GM19025 (cell line): ENCODE measurements around the gene ELOVL2.
"Not testable (repeated sequence)": the region's sequence is repeated elsewhere in the genome, so short reads cannot be mapped to it uniquely, and the experiment has no call there.

Experiments
- ATAC-seq: cut with Tn5 transposase; IDR thresholded peaks from one replicate; pipeline ENCODE4 v1.9.1; 2021; ENCODE audit warnings: mild to moderate bottlenecking, low read depth, moderate library complexity; ENCODE audit not compliant: unreplicated experiment

Gene ELOVL2

DNA sequence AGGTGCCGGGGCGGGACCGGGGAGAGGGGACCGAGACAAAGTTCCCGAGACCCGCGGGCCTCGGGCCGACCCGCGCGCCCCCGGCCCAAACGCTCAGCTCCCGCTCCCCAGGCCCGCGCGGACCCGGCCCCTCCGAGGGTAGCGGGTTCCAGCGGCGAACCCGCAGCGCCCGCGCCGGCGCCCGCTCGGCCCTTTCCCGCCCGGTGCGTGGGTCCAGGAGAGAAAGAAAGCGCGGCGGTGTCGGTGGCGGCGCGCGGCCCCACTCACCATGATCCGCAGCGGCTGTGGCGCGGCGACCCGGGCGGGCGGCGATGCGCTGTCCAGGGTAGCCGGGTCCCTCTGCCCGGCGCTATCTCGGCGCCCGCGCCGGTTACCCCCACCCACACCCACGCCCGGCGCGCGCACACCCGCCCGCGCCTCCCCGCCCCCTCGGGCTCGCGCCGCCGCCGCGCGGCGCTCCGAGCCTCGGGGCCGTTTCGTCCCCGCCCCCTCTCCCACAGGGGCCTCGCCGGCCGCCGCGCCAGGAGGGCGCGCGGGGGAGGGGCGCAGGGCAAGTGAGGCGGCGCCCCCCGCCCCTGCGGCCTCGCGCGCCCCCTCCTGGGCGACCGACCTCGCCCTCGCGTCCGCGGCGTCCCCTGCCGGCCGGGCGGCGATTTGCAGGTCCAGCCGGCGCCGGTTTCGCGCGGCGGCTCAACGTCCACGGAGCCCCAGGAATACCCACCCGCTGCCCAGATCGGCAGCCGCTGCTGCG lies at the start of gene ELOVL2:
TSS of gene ELOVL2 (minus strand) at position 345 of the 751 bp plus-strand sequence. CDS start at position 270, 75 bp downstream.
- peak; percentile 47 for ATAC-seq

- ATAC-seq = peak; percentile 20
Measured at GRCh38 chr6:11093376-11093625, 49.2 kb upstream of the ELOVL2 start.

- ATAC-seq = peak; percentile 13
Measured at GRCh38 chr6:11092668-11093375, 48.7 kb upstream of the ELOVL2 start.

- not testable (repeated sequence) for ATAC-seq
Measured at GRCh38 chr6:11091141-11091540, 47.0 kb upstream of the ELOVL2 start.

GRCh38 chr6:11089695-11090094 lies 45.6 kb upstream of the ELOVL2 start:
- no peak for ATAC-seq

DNA sequence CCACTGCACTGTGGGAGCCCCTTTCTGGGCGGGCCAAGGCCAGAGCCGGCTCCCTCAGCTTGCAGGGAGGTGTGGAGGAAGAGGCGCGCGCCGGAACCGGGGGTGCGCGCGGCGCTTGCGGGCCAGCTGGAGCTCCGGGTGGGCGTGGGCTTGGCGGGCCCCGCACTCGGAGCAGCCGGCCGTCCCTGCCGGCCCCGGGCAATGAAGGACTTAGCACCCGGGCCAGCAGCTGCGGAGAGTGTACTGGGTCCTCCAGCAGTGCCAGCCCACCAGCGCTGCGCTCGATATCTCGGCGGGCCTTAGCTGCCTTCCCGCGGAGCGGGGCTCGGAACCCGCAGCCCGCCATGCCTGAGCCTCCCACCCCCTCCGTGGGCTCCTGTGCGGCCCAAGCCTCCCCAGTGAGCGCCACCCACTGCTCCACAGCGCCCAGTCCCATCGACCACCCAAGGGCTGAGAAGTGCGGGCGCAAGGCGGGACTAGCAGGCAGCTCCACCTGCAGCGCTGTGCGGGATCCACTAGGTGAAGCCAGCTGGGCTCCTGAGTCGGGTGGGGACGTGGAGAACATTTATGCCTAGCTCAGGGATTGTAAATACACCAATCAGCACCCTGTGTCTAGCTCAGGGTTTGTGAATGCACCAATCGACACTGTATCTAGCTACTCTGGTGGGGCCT lies 43.2 kb upstream of the ELOVL2 start:
- ATAC-seq = not testable (repeated sequence)

DNA sequence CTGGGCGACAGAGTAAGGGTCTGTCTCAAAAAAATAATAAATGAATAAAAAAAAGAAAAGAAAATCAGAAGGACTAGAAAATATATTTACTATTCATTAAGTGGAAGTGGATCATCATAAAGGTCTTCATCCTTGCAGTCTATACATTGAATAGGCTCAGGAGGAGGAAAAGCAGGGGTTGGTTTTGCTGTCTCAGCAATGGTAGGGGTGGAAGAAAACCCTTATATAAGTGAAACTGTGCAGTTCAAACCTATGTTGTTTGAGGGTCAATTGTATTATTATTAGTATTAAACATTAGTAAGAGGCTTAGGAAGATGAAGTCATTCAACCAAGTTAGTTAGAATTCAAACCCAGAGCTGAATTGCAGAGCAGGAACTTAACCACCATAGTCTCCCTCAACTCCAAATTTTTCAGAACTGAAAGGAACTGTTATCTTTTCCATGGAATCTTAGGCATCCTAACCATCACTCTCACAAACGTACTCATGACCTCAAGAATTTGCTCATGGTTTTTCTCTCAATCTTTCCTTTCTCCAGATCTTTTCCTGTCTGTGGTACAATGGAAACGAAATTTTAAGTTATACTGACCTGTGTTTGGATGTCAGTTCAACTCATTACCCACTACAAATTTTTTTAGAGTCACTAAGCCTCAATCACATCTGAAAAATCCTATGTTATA lies 41.8 kb upstream of the ELOVL2 start:
- no peak for ATAC-seq

GRCh38 chr6:11083956-11084355 lies 39.9 kb upstream of the ELOVL2 start:
- no peak for ATAC-seq

DNA sequence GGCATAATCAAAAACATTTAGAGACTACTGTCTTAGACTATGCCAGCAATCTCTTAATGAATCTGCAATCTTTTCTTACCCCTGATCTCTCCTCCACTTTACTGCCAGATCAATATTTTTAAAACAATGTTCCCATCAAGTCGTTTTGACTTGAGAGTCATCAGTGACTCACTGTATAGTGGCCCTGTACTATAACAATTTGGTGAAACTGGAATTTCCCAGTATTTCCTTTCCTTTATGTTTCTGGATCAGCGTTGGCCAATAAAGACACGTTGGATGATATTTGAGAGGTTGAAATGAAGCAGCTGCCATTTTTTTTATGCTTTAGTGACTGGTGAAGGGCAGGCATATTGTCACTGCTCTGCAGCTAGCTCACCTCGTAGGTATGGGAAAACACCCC lies 39.4 kb upstream of the ELOVL2 start:
- ATAC-seq = no peak

DNA sequence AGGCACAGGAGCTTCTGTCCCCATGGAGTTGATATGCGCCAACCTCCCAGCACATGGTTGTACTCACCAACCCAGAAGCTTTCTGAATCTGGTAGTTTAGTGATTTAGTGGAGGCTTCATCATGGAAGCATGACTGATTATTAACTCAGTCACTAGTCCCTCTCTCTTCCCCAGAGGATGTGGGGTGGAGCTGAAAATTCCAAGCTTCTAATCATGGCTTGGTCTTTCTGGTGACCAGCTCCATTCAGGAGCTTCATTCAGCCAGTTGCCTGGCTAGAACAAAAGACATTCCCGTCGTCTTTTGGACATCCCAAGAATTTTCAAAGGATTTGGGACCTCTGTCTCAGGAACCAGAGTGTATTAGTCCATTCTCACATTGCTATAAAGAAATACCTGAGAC lies 36.2 kb upstream of the ELOVL2 start:
- ATAC-seq = no peak

- no peak for ATAC-seq
Measured at GRCh38 chr6:11078266-11078665, 34.2 kb upstream of the ELOVL2 start.

DNA sequence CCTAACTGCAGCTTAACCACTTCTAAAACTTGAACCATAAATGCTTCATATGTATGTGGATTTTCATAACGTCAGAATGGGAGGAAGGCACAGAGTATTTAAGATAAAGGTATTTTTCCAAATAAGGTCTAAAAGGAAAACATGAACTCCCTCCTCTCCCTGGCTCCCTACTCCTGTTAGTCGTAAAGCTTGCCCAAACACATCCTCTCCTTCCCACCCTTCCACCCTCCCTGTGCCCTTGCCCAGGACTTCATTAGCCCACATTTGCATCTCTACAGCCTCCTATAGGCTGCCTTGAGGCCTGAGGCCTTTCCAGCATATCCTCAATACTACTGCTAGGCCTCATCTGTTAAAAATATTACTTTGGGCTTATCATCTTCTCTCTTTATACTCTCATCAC lies 32.4 kb upstream of the ELOVL2 start:
- no peak for ATAC-seq

DNA sequence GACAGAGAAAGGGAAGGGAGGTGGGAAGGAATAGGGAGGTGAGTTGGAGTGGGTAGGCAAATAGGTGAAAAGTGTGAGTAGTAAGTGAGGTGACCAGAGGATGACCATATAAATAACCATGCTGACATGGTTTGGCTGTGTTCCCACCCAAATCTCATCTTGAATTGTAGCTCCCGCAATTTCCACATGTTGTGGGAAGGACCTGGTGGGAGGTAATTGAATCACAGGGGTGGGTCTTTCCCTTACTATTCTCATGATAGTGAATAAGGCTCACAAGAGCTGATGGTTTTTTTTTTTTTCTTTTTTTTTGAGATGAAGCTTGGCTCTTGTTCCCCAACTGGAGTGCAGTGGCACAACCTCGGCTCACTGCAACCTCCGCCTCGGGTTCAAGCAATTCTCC lies 28.0 kb upstream of the ELOVL2 start:
- ATAC-seq = no peak

GRCh38 chr6:11069760-11070159 lies 25.7 kb upstream of the ELOVL2 start:
- no peak for ATAC-seq

GRCh38 chr6:11067348-11067747 lies 23.2 kb upstream of the ELOVL2 start:
- no peak for ATAC-seq

GRCh38 chr6:11066505-11067347 lies 22.6 kb upstream of the ELOVL2 start:
- ATAC-seq = no peak

GRCh38 chr6:11065436-11066202 lies 21.5 kb upstream of the ELOVL2 start:
- ATAC-seq = no peak

DNA sequence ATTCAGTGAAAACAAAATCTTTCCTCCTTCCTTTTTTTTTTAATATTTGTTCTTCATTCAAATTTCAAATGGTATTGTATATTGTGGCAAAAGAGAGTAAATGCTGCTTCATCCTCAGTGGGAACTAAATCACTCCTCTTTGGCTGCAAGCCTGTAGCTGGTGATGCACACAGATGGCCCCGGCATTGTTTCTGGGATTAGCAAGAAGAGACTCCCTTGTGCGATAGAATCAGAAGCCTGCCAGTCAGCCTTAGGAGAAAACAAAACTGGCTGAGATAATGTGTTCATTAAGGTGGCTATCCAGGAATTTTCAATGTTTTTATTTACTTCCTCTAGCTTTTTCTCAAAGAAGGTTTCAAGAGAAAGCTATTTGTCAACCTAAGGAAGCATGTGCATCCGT lies 20.7 kb upstream of the ELOVL2 start:
- no peak for ATAC-seq

- ATAC-seq = no peak
Measured at GRCh38 chr6:11062715-11063114, 18.6 kb upstream of the ELOVL2 start.

- no peak for ATAC-seq
Measured at GRCh38 chr6:11062083-11062482, 18.0 kb upstream of the ELOVL2 start.
